Liver (tissue), 3 donors: ENCODE measurements around the gene CHAT.

Experiments
- ATF3 ChIP-seq: IDR thresholded peaks from 2 replicates; pipeline ENCODE4 v1.6.1; 2016; ENCODE audit warnings: antibody characterized with exemption
- CTCF ChIP-seq: fragments of 150-350 bp; IDR thresholded peaks from 2 replicates; pipeline ENCODE4 v1.5.1; 2017; ENCODE audit warnings: improper control_type of control experiment, low read depth, low read length; ENCODE audit not compliant: missing input control
- GABPA ChIP-seq, 2 donors: IDR thresholded peaks in 1 of 2; conservative IDR thresholded peaks in 1 of 2; 2 replicates each; pipeline ENCODE4 v1.6.1; 2016; ENCODE audit warnings: antibody characterized with exemption in 2 of 2, mild to moderate bottlenecking in 1 of 2, moderate library complexity in 1 of 2
- REST ChIP-seq: IDR thresholded peaks from 2 replicates; pipeline ENCODE4 v1.6.1; 2016; ENCODE audit warnings: antibody characterized with exemption, mild to moderate bottlenecking
- TAF1 ChIP-seq: conservative IDR thresholded peaks from 2 replicates; pipeline ENCODE4 v1.6.1; 2016; ENCODE audit warnings: antibody characterized with exemption, mild to moderate bottlenecking
- YY1 ChIP-seq: IDR thresholded peaks from 2 replicates; pipeline ENCODE4 v1.6.1; 2016; ENCODE audit warnings: antibody characterized with exemption, mild to moderate bottlenecking
- donor health status: healthy.
- donor health status: healthy.

GRCh38 chr10:49575489-49576072 is 38.3 kb upstream of the CHAT start:
- no peak for TF ChIP-seq CTCF
- TF ChIP-seq ATF3 = no peak
- no peak for TF ChIP-seq REST
- TF ChIP-seq GABPA (IDR thresholded peaks at IDR 0.05 in 1 of 2, conservative IDR thresholded peaks at IDR 0.05 in 1 of 2) = no peak
- no peak for TF ChIP-seq TAF1
- TF ChIP-seq YY1 = no peak
